Measurements from ENCODE around the gene SLC39A10. TPM values are rescaled to one million over a fixed set of nuclear protein-coding genes. Genes with fewer than 3 reads are reported as not detected.

The SLC39A10 gene
- polyA plus RNA-seq, 1 of the 3 experiments (the other 2 are of a cell fraction) = 12.3 TPM

Small RNAs within 50 kb of the gene (small RNA-seq; reads per million reads assigned to genes)
- 0 reads per million in 7 experiments for gene RNU6-915P
